Breast epithelium (tissue), 4 donors: Measurements from ENCODE around the gene NINJ2. TPM values are rescaled to one million over a fixed set of nuclear protein-coding genes. Genes with fewer than 3 reads are reported as not detected.
A peak's percentile ranks its signal among the peaks of the same experiment; 100 is the strongest.
"Not testable (repeated sequence)": the region's sequence is repeated elsewhere in the genome, so short reads cannot be mapped to it uniquely, and the experiment has no call there.

ENCODE experiments used
- DNase-seq, 2 donors: peaks; one replicate each; pipeline ENCODE4 v3.0.0-alpha.2; 2019; ENCODE audit warnings: low spot score in 2 of 2
- H3K27ac ChIP-seq, 2 donors: fragments of 200-600 bp; sonication (generic) in 1 of 2; one replicate each; pipeline ENCODE4 v1.5.1; 2016 to 2019; ENCODE audit warnings: mild to moderate bottlenecking in 1 of 2
- H3K27me3 ChIP-seq, 2 donors: fragments of 200-600 bp; sonication (generic) in 1 of 2; one replicate each; pipeline versions ENCODE4 v1.5.1 to v1.6.0; 2017 to 2019; ENCODE audit warnings: control low read depth in 1 of 2, mild to moderate bottlenecking in 1 of 2
- H3K36me3 ChIP-seq: fragments of 200-600 bp; one replicate; pipeline ENCODE4 v1.5.1; 2019
- H3K4me1 ChIP-seq, 2 donors: fragments of 200-600 bp; sonication (generic); one replicate each; pipeline ENCODE4 v1.5.1; 2016 to 2019; ENCODE audit warnings: control low read depth in 1 of 2
- H3K4me3 ChIP-seq, 3 donors: fragments of 200-600 bp; sonication (generic); 1 replicate in 2 of 3; 2 replicates in 1 of 3; pipeline ENCODE4 v1.5.1; 2016 to 2019; ENCODE audit warnings: mild to moderate bottlenecking in 3 of 3, moderate library complexity in 2 of 3
- H3K9me3 ChIP-seq, 2 donors: fragments of 200-600 bp; sonication (generic) in 1 of 2; one replicate each; pipeline ENCODE4 v1.5.1; 2016 to 2019; ENCODE audit warnings: control low read depth in 1 of 2
- CTCF ChIP-seq, 3 donors: fragments of 450-650 bp; IDR thresholded peaks; one replicate each; pipeline ENCODE4 v1.5.1; 2016 to 2017; ENCODE audit warnings: antibody characterized with exemption in 3 of 3, mild to moderate bottlenecking in 3 of 3, moderate library complexity in 3 of 3
- POLR2A ChIP-seq: fragments of 450-650 bp; IDR thresholded peaks from one replicate; pipeline ENCODE4 v1.6.1; 2016; ENCODE audit warnings: antibody characterized with exemption, mild to moderate bottlenecking, moderate library complexity
- POLR2AphosphoS5 ChIP-seq, 3 donors: sonication (generic); formaldehyde crosslinking; IDR thresholded peaks; one replicate each; pipeline ENCODE4 v1.6.1; 2017; ENCODE audit warnings: antibody characterized with exemption in 3 of 3
- intact Hi-C: fragments of 100-400 bp; cut with DNase I; formaldehyde crosslinking; loops from one replicate; pipeline ENCODE4 v1.15.1; 2023; ENCODE audit warnings: low total_unique reads
- total RNA-seq, 3 donors: library from RNA; depleted of rRNA; stranded (reverse); fragments of >200 nt; gene quantifications; one replicate each; pipeline ENCODE4 v1.1.0, GENCODE V29; 2016

NINJ2 gene
- total RNA-seq, 3 donors from 2014 or later = 6.3 to 17.0 (median 6.9) TPM

- TF ChIP-seq CTCF (IDR thresholded peaks at IDR 0.05) (no peak), POLR2A (no peak), POLR2AphosphoS5 (IDR thresholded peaks at IDR 0.05) (no peak)
- H3K9me3 ChIP-seq = no peaks in the 10 kb centered on the region
- H3K36me3 ChIP-seq = no peaks in the 10 kb centered on the region
- H3K4me1 ChIP-seq = no peaks in the 10 kb centered on the region
- no peak overlapping the region for H3K27ac ChIP-seq
- intact Hi-C loops = loop anchor here (10.0 kb wide), 1 partner anchor 175 kb away; the partner anchor contains the start of gene WNK1
- no peaks in the 10 kb centered on the region for H3K27me3 ChIP-seq
- no peak for DNase-seq
- no peak overlapping the region for H3K4me3 ChIP-seq
Observed at GRCh38 chr12:579420-580110, 83.7 kb downstream of the NINJ2 start.

DNA sequence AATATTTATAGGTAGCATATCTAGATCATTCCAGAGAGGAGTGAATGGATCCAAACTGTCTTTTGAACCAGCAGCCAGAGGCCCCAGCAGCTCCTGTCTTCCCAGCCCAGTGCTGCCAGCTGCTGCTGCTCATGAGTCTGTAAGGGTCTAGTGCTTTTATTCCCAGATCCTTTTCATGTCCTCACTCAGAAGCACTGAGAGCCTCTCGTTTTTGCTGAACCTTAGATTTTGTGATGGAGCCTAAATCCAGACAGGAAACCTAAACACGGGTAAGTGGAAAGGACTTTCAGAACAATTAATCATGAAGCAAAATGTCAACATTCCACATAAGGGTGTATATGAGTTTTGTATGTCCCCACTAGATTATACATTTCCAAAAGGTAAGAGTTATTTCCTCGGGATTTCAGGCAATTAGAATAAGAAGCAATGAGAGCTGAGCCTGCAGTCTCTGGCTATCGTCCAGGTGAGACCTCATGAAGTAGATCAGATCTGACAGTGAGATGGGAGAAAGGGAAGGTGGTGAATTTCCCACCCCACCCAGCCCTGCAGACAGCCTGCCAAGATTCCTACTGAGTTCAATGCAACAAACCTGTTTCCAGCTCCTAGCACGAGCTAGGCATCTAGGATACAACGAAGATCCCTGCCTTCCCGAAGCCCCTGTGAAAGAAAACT, 84.4 kb downstream of the NINJ2 start:
- Histone ChIP-seq H3K27me3 (no peaks in the 10 kb centered on the region), H3K27ac (no peak overlapping the region), H3K36me3 (no peaks in the 10 kb centered on the region), H3K9me3 (no peaks in the 10 kb centered on the region), H3K4me3 (no peak overlapping the region), H3K4me1 (no peaks in the 10 kb centered on the region)
- TF ChIP-seq CTCF (IDR thresholded peaks at IDR 0.05) (no peak), POLR2A (no peak), POLR2AphosphoS5 (IDR thresholded peaks at IDR 0.05) (no peak)
- no peak for DNase-seq
- intact Hi-C loops = loop anchor here (10.0 kb wide), 1 partner anchor 176 kb away; the partner anchor contains the start of gene WNK1

DNA sequence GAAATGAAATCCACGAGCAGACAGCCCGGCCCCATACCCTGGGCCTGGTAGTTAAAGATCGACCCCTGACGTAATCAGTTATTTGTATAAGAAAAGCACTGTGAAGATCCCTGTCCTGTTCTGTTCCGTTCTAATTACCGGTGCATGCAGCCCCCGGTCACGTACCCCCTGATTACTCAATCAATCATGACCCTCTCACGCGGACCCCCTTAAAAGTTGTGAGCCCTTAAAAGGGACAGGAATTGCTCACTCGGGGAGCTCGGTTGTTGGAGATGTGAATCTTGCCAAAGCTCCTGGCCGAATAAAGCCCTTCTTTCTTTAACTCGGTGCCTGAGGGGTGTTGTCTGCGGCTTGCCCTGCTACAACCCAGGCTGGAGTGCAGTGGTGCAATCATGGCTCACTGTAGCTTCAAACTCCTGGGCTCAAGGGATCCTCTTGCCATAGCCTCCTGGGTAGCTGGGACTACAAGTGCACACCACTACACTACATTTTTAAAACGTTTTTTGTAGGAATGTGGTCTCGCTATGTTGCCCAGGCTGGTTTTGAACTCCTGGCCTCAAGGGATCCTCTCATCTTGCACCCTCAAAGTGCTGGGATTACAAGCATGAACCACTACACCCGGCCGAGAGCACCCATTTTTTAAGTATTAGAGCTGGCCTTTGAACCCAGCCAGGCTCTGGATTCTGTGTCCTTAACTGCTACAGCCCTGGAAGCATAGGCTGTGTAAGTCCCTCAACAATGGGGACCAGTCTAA, 85.1 kb downstream of the NINJ2 start:
- intact Hi-C loops = loop anchor here (10.0 kb wide), 1 partner anchor 177 kb away; the partner anchor contains the start of gene WNK1
- H3K9me3 ChIP-seq, H3K4me3 ChIP-seq, H3K36me3 ChIP-seq, H3K27ac ChIP-seq, H3K4me1 ChIP-seq, H3K27me3 ChIP-seq, DNase-seq: not testable (repeated sequence)

GRCh38 chr12:576615-577110, 86.6 kb downstream of the NINJ2 start:
- no peaks in the 10 kb centered on the region for H3K36me3 ChIP-seq
- H3K27ac ChIP-seq = peak overlapping the region; percentile 29 to 68
- TF ChIP-seq POLR2AphosphoS5 (IDR thresholded peaks at IDR 0.05) = no peak
- TF ChIP-seq CTCF (IDR thresholded peaks at IDR 0.05) = no peak
- no peak for TF ChIP-seq POLR2A
- peak overlapping the region in 1 of 3 donors; percentile 13 for H3K4me3 ChIP-seq
- H3K27me3 ChIP-seq = no peaks in the 10 kb centered on the region
- no peaks in the 10 kb centered on the region for H3K9me3 ChIP-seq
- DNase-seq = peak in 1 of 2 donors; percentile 14
- H3K4me1 ChIP-seq = peaks cover 0 to 3% of the 10 kb centered on the region in 2 donors
- intact Hi-C loops = loop anchor here (10.0 kb wide), 1 partner anchor 178 kb away; the partner anchor contains the start of gene WNK1

- TF ChIP-seq POLR2A (no peak), POLR2AphosphoS5 (IDR thresholded peaks at IDR 0.05) (peak; percentile 28 to 74 (median 46)), CTCF (IDR thresholded peaks at IDR 0.05) (peak; percentile 92 to 99 (median 99))
Observed at GRCh38 chr12:575948-576614, 87.2 kb downstream of the NINJ2 start.

More at GRCh38 chr12:575948-576614, 87.2 kb downstream of the NINJ2 start:
- Histone ChIP-seq H3K4me1 (peaks cover 2 to 5% of the 10 kb centered on the region in 2 donors), H3K9me3 (no peaks in the 10 kb centered on the region), H3K27me3 (no peaks in the 10 kb centered on the region), H3K4me3 (peak overlapping the region in 2 of 3 donors; percentile 13 to 41), H3K27ac (peak overlapping the region; percentile 29 to 68), H3K36me3 (no peaks in the 10 kb centered on the region)
- intact Hi-C loops = loop anchor here (10.0 kb wide), 1 partner anchor 179 kb away; the partner anchor contains the start of gene WNK1
- DNase-seq = peak in 1 of 2 donors; percentile 65
